ENCODE results near the gene ZIC4. TPM values are rescaled to one million over a fixed set of nuclear protein-coding genes. Genes with fewer than 3 reads are reported as not detected.

Gene ZIC4
- total and polyA plus RNA-seq, 11 donors = not detected

- no peak overlapping the region for H3K27ac ChIP-seq
- no peaks in the 10 kb centered on the region for H3K9me3 ChIP-seq
- ATAC-seq (no peak), DNase-seq (no peak)
- peaks cover 0 to 4% (median 0%) of the 10 kb centered on the region in 12 donors for H3K4me1 ChIP-seq
- TF ChIP-seq CTCF (IDR thresholded peaks at IDR 0.05) = no peak
- TF ChIP-seq POLR2A (IDR thresholded peaks at IDR 0.05) = no peak
- intact Hi-C loops (cut with DNase I) = no loop called here
- H3K27me3 ChIP-seq = peaks cover 49 to 100% (median 87%) of the 10 kb centered on the region in 9 donors
- H3K36me3 ChIP-seq = no peaks in the 10 kb centered on the region
- no peak overlapping the region for H3K4me3 ChIP-seq
- 3 to 6% (median 5%) methylated on average over 26 of the region's 26 CpGs for WGBS, 4 donors
These were observed 50.0 kb downstream of the ZIC4 start for GRCh38 chr3:147356145-147356908.

DNA sequence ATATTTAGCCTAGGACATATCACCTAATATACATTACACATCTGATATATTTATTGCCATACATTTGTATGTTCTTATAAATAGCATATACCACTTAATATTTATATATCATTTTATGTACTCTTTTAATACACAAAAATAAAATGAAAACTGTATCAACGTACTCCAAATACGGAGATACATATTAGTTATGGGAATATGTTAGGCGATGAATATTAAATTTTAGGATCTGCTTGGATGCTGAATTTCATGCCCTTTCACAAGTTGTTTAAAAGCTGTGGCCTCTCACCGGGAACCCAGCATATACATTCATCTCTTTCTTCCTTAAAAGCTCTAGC, 50.6 kb downstream of the ZIC4 start:
- Histone ChIP-seq H3K4me1 (peaks cover 0 to 4% (median 0%) of the 10 kb centered on the region in 12 donors), H3K27ac (no peak overlapping the region), H3K4me3 (no peak overlapping the region), H3K9me3 (no peaks in the 10 kb centered on the region), H3K36me3 (no peaks in the 10 kb centered on the region), H3K27me3 (peaks cover 47 to 99% (median 84%) of the 10 kb centered on the region in 9 donors)
- DNase-seq (no peak), ATAC-seq (no peak)
- intact Hi-C loops (cut with DNase I) = no loop called here
- 4 to 13% (median 11%) methylated on average over 4 of the region's 4 CpGs for WGBS, 4 donors
- TF ChIP-seq POLR2A (IDR thresholded peaks at IDR 0.05) (no peak), CTCF (IDR thresholded peaks at IDR 0.05) (no peak)

GRCh38 chr3:147355084-147355752, 51.1 kb downstream of the ZIC4 start:
- intact Hi-C loops (cut with DNase I) = no loop called here

More at GRCh38 chr3:147355084-147355752, 51.1 kb downstream of the ZIC4 start:
- peaks cover 0 to 4% (median 0%) of the 10 kb centered on the region in 12 donors for H3K4me1 ChIP-seq
- H3K36me3 ChIP-seq = no peaks in the 10 kb centered on the region
- no peak for DNase-seq
- H3K4me3 ChIP-seq = no peak overlapping the region
- TF ChIP-seq POLR2A (IDR thresholded peaks at IDR 0.05) (no peak), CTCF (IDR thresholded peaks at IDR 0.05) (no peak)
- H3K27me3 ChIP-seq = peaks cover 42 to 99% (median 78%) of the 10 kb centered on the region in 9 donors
- WGBS, 4 donors = 4 to 8% (median 7%) methylated on average over 18 of the region's 18 CpGs
- no peak for ATAC-seq
- H3K9me3 ChIP-seq = no peaks in the 10 kb centered on the region
- no peak overlapping the region for H3K27ac ChIP-seq

Measured in heart left ventricle (tissue), 16 donors.